ENCODE measurements around the gene POU2AF2.

DNA sequence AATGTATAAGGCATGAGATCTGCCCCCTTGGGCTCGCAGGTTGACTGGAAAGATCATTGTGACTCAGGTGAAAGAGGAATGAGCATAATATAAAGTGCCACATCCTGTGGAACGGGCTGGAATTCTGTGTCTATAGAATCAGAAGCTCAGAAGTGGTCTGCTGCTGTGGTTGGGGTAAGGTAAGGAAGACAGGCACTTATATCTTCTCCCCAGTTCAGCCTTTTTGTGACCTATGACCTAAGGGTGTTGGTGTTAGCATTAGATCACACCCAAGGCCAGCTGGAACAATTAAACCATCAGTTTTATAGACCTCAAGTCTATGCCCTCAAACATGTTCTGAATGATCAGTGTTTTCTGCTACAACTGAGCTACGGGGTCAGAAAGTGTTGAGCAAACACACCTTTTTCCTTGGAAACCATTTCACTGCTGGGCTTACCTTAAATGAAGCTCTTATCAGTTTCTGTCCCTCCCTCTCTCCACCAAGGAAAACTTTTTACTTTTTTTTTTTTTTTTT, 37.1 kb downstream of the POU2AF2 start:
- TF ChIP-seq, protein P1, sequence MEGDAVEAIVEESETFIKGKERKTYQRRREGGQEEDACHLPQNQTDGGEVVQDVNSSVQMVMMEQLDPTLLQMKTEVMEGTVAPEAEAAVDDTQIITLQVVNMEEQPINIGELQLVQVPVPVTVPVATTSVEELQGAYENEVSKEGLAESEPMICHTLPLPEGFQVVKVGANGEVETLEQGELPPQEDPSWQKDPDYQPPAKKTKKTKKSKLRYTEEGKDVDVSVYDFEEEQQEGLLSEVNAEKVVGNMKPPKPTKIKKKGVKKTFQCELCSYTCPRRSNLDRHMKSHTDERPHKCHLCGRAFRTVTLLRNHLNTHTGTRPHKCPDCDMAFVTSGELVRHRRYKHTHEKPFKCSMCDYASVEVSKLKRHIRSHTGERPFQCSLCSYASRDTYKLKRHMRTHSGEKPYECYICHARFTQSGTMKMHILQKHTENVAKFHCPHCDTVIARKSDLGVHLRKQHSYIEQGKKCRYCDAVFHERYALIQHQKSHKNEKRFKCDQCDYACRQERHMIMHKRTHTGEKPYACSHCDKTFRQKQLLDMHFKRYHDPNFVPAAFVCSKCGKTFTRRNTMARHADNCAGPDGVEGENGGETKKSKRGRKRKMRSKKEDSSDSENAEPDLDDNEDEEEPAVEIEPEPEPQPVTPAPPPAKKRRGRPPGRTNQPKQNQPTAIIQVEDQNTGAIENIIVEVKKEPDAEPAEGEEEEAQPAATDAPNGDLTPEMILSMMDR (IDR thresholded peaks at IDR 0.05; ENCODE audit: low read depth, low read length, missing input control): no peak
- no peak for TF ChIP-seq JUND (IDR thresholded peaks at IDR 0.05)
- TF ChIP-seq FOXA2 (IDR thresholded peaks at IDR 0.05): no peak
- no peak for TF ChIP-seq EGR1 (IDR thresholded peaks at IDR 0.05; ENCODE audit: low read depth in 2 of 2)
- TF ChIP-seq, protein P2, sequence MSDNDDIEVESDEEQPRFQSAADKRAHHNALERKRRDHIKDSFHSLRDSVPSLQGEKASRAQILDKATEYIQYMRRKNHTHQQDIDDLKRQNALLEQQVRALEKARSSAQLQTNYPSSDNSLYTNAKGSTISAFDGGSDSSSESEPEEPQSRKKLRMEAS (IDR thresholded peaks at IDR 0.05): no peak
